SW480 (cell line): Measurements from ENCODE around the gene ZNF615.
"Not testable (repeated sequence)": the region's sequence is repeated elsewhere in the genome, so short reads cannot be mapped to it uniquely, and the experiment has no call there.

ENCODE experiments used
- DNase-seq: peaks from one replicate; pipeline ENCODE4 v3.0.0-alpha.2; 2016; ENCODE audit warnings: low spot score

Gene ZNF615

DNA sequence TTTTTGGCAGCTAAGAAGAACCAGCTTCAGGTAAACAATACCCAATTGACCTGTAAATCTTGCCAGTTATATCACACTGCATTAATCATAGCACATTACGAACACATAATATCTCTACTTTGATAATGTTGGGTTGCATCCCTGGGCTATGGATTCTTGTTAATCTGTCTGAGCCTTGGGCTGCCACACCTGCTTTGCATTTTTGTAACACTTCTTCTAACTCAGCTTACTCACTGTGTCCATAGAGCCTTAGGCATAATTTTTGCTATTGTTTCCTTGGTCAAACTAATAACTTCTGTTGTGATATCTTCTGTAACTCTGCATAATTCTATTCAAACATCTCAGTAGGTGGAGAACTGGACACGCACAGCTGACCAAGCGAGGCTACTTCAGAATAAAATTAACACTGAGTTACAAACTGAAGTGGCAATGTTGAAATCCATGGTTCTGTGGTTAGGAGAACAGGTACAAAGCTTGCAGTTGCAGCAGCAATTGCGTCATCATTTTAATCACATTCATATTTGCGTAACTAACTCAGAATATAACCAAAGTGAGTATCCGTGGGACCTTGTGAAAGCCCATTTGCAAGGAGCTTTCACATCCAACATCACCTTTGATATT is 27.8 kb downstream of the ZNF615 start:
- no peak for DNase-seq

DNA sequence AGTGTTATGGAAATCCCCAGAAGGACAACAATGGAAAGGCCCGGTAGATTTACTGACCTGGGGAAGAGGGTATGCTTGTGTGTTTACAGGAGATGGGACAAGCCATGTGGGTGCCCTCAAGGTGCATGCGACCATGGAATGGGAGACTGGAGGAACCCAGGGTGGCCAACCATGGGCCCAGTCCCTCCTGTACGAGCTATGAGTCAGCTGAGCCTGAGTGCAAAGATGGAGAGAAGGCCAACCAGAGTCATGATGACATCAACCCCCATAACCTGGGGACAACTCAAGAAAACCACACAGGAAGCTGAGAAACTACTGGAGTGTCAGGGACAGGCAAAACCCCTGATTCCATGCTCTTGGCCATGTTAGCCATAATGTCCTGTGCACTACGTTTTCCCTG is 29.1 kb downstream of the ZNF615 start:
- no peak for DNase-seq

DNA sequence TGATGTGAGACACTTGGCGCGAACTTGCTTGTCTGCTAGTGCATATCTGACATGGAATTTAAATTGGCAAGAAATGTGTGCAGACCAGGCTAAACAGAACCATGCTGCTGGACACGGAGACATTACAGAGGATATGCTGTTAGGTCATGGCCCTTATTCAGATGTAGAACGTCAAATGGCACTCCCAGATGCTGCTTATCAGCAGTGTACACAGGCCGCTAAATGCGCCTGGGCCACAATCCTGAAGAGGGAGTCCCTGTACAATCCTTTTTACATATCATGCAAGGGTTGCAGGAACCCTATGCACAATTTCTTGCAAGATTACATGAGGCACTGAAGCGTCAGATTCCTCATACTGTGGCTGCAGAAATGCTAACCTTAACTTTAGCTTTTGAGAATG is 30.7 kb downstream of the ZNF615 start:
- no peak for DNase-seq

DNA sequence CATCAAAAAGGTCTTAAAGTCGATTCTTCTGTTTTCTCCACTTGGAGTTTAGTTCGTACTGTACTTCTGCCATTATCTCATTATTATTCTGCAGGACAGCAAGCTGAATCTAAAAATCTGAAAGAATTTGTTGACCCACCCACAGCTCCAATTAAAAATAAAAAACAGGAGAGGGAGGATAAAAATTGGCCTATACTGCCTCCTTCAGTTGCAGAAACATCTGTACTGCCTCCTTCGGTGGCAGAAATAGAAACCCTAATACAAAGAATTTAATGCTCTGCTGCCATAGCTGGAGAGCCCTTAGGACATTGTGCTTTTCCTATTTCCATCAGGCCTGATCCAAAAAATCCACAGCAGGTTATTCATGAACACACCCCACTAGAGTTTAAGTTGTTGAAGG is 31.2 kb downstream of the ZNF615 start:
- no peak for DNase-seq

DNA sequence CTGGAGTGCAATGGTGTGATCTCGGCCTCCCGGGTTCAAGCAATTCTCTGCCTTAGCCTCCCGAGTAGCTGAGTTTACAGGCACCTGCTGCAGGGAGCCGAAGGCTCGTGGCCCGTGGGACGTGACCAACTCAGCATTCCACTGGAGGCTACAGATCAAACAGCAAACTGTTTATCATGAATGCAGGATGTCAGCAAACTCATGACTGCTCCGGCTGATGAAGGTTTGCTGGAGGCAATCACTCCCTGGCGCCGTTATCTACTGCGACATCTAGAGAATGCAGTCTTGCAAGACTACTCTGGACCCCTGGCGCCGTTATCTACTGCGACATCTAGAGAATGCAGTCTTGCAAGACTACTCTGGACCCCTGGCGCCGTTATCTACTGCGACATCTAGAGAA is 32.2 kb downstream of the ZNF615 start:
- not testable (repeated sequence) for DNase-seq

DNA sequence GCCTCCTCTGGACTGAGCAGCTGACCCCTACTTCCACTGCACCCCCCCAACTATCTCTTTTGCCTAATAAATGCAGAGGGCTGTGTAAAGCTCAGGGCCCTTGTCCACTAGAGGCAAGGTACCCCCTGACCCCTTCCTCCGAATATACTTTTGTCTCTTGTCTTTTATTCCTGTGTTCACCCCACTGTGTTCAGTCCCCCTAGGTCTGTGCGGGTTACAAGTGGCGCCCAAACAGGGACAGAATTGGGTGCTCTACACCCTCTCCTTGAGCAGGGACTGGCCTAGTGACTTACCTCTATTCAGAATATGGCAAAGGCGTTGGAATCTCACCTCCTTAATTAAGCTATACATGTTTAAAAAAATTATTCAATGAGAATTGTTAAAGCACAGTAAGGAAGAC is 36.4 kb downstream of the ZNF615 start:
- no peak for DNase-seq

DNA sequence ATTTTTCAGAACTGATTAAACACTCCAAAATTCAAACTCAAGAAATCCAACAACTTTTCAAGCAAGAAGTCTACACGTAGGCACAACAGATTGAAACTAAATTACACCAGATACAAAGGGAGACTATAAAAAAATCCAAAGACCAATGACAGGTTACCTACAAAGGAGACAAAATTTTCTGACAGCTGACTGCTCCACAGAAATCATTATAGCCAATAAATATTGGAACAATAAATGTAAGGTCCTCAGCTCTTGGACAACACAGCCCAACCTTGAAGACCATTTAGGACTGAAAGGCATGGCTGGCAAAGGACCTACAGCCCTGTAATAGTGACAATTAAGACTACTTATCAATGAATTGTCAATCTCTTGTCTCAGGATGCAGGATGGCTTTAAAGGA is 37.3 kb downstream of the ZNF615 start:
- DNase-seq = no peak

DNA sequence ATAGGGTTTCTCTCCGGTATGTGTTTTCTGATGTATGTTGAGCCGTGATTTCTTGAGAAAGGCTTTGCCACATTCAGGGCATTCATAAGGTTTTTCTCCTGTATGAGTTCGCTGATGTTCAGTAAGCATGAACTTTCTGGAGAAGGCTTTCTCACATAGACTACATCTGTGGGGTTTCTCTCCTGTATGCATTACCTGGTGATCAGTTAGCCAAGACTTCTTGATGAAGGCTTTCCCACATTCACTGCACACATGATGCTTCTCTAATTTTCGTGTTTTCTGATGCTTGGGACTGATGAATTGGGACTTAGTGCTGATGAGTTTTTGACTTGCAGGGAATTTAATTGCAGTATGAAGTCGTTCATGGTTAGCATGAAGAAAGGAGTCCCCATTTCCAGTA is 42.4 kb downstream of the ZNF615 start:
- DNase-seq = no peak

DNA sequence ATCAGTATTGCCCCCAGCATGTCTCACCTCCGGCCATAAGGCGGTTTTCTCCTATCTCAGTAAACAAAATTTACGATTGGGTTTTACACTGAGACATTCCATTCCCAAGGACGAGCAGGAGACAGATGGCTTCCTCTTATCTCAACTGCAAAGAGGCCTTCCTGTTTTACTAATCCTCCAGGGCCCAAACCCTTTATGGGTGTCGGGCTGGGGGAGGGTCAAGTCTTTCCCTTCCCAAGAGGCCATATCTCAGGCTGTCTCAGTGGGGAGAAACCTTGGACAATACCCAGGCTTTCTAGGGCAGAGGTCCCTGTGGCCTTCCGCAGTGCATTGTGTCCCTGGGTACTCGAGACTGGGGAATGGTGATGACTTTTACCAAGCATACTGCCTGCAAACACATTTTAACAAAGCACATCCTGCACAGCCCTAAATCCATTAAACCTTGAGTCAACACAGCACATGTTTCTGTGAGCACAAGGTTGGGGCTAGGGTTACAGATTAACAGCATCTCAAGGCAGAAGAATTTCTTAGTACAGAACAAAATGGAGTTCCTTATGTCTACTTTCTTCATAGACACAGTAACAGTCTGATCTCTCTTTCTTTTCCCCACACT is 47.3 kb downstream of the ZNF615 start:
- DNase-seq = not testable (repeated sequence)

DNA sequence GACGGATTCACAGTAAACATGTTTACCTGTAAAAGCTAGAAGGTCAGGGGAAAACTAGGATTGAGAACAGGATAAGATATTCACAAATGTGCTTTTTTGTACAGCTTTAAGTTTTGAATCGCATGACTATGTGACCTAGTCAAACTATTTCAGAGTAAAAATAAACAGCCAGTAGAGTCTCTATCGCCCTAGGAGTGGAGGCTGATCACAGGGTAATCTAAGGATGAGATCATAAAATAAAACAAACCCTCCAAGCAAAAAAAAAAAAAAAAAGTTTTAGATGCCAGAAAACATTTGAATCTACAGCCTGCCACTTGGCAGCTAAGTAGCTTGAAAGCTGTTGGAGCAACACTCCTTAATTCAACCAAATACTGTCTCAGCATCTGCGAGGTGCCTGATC is 48.2 kb downstream of the ZNF615 start:
- DNase-seq = no peak

DNA sequence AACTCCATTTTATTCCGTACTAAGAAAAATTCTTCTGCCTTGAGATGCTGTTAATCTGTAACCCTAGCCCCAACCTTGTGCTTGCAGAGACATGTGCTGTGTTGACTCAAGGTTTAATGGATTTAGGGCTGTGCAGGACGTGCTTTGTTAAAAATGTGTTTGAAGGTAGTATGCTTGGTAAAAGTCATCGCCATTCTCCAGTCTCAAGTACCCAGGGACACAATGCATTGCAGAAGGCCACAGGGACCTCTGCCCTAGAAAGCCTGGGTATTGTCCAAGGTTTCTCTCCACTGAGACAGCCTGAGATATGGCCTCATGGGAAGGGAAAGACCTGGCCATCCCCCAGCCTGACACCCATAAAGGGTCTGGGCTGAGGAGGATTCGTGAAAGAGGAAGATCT is 50.2 kb downstream of the ZNF615 start:
- DNase-seq = not testable (repeated sequence)

DNA sequence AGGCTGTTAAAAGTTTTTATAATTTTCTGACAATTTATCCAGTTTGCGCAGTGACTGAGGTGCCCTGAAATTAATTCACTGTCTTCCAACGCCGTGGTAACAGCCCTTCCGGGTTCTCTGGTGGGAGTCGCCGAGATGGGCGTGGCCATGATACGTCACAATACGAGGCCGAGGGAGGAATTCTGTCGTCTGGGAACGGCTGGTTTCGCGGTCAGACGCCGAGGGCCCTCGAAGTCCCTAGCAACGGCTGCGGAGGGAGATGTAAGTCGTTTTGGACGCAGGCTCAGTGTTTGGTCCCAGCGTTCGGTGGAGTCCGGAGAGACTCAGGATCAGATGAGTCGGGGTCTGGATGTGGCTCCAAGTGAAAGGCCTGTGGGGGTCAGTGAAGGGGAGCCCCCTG is 59.0 kb downstream of the ZNF615 start:
- DNase-seq = no peak

DNA sequence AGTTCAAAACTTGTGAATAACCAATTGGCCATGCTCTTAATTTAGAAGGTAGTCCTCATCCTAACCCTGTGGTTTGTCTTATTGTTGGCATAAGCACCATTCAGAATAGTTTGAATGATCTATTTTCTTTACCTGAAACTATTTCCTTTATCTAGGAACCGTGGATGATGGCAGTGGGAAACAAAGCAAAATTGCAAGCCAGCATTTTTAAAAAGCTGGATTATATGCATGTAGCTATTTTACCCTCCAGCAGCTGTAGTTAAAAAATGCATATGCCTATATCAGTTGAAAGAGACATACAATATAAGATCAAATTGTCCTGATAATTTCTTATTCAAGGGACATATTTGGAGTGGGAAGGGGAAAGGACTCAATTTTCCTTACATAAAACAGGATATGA is 61.4 kb downstream of the ZNF615 start:
- DNase-seq = no peak

DNA sequence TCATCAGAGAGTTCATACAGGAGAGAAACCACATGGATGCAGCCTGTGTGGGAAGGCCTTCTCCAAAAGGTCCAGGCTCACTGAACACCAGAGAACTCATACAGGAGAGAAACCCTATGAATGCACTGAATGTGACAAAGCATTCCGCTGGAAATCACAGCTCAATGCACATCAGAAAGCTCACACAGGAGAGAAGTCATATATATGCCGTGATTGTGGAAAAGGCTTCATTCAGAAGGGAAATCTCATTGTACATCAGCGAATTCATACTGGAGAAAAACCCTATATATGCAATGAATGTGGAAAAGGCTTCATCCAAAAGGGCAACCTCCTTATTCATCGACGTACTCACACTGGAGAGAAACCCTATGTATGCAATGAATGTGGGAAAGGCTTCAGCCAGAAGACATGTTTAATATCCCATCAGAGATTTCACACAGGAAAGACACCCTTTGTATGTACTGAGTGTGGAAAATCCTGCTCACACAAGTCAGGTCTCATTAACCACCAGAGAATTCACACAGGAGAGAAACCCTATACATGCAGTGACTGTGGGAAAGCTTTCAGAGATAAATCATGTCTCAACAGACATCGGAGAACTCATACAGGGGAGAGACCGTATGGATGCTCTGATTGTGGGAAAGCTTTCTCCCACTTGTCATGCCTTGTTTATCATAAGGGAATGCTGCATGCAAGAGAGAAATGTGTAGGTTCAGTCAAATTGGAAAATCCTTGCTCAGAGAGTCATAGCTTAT is 63.0 kb downstream of the ZNF615 start:
- DNase-seq = no peak
